ENCODE measurements around the gene DAZAP1. TPM values are rescaled to one million over a fixed set of nuclear protein-coding genes. Genes with fewer than 3 reads are reported as not detected.
"Not testable (repeated sequence)": the region's sequence is repeated elsewhere in the genome, so short reads cannot be mapped to it uniquely, and the experiment has no call there.

DAZAP1 gene
- total RNA-seq, 2 experiments from 2014 or later, result 287 to 297 TPM

DNA sequence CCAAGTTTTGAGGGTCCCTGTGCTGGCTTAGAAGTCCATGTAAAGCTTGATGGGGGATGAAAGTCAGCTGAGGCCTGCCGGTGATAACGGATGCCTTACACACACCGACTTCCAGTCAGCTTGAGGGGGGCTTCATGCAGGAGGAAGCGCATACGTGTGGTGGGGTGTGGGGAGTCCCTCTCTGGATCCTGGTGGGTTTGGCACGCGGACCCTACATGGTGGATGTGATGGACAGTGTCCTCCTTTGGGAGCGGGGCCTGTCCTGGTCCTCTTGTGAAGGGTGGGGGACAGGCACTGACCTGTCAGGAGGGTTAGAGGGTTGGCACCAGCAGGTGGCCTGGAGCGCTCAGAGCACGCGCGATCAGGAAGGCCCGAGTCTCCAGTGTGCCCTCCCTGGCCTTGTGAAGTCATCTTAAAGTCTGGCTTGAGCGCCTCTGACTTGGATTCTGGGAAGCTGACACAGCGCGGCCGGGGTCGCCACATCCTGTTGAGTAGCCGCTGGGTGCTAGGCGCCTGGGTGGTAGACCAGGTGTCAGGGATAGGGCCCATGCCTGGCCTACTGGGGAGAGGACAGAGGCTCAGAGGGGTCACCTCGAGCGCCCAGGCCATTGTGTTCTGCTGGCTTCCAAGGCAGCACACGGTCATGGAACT, 2.9 kb downstream of the DAZAP1 start:
- Mint-ChIP-seq H3K27ac (peak overlapping the region; percentile 95), H3K9me3 (no peaks in the 10 kb centered on the region), H3K36me3 (peaks cover 43% of the 10 kb centered on the region), H3K27me3 (no peaks in the 10 kb centered on the region), H3K4me3 (peak overlapping the region; percentile 96), H3K4me1 (peaks cover 57% of the 10 kb centered on the region)
- DNase-seq, result peak; percentile 52

DNA sequence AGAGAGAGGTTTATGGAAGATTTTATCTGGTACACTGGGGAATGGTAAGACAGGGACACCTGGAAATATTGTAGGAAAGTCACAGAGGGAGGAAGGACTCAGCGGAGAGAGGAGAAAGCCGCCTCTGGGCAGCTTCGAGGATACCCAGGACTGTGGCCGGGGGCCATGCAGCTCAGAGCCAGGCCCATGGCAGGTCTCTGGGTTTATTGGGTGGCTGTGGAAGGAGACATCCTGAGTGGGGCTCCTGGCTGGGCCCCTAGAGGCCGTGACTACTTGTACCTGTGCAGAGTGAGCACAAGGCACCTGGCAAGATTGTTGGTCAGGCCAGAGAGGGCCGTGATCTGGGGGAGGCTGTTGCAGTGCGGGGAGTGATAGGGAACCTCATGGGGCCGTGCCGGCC, 3.4 kb downstream of the DAZAP1 start:
- Mint-ChIP-seq H3K27ac (peak overlapping the region; percentile 95), H3K36me3 (peaks cover 47% of the 10 kb centered on the region), H3K27me3 (no peaks in the 10 kb centered on the region), H3K4me1 (peaks cover 61% of the 10 kb centered on the region), H3K4me3 (peak overlapping the region; percentile 96), H3K9me3 (no peaks in the 10 kb centered on the region)
- no peak for DNase-seq

DNA sequence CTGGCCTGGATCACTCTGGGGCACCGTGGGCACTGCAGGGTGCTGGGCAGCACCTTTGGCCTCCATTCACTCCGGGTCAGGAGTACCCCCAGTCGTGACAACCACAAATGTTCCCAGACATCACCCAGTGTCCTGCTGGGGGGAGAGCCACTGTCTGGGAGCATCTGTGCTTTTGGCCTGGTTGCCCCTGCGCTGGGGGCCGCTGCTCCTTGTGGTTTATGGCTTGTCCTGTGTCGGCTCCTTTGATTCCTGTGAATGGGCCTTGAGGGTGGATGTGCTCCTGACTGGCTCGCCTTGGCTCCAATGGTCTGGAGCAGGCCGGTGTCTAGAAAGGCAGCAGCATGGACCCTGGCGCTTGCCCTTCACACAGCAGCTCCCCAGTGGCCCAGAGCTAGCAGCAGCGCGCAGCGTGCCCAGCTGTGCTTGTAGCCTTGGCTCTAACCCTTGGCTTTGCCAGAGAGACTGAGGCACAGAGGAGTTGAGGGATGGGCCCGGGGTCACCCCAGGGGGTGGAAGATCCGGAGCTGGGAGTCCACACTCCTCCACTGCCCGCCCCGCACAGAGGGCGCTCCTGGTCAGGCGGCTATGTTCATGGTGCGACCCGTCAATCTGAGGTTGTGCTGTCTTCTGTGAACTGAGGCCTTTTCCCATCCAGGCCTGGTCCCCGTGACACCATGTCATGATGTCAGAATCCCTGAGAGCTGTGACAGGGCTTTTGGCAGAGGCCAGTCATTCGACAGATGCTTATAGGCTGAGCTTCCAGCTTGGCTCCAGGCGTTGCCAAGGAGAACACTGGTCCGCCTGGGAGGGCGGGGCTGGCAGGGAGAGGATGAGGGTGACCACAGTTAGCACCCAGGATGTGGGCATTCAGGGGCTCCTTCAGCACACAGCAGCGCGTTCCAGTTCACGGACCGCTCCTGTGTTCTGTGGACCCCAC, 4.1 kb downstream of the DAZAP1 start:
- no peaks in the 10 kb centered on the region for H3K27me3 Mint-ChIP-seq
- H3K4me1 Mint-ChIP-seq, result peaks cover 65% of the 10 kb centered on the region
- no peak overlapping the region for H3K4me3 Mint-ChIP-seq
- H3K9me3 Mint-ChIP-seq, result no peaks in the 10 kb centered on the region
- H3K27ac Mint-ChIP-seq, result peak overlapping the region; percentile 95
- peak; percentile 39 for DNase-seq
- peaks cover 47% of the 10 kb centered on the region for H3K36me3 Mint-ChIP-seq

DNA sequence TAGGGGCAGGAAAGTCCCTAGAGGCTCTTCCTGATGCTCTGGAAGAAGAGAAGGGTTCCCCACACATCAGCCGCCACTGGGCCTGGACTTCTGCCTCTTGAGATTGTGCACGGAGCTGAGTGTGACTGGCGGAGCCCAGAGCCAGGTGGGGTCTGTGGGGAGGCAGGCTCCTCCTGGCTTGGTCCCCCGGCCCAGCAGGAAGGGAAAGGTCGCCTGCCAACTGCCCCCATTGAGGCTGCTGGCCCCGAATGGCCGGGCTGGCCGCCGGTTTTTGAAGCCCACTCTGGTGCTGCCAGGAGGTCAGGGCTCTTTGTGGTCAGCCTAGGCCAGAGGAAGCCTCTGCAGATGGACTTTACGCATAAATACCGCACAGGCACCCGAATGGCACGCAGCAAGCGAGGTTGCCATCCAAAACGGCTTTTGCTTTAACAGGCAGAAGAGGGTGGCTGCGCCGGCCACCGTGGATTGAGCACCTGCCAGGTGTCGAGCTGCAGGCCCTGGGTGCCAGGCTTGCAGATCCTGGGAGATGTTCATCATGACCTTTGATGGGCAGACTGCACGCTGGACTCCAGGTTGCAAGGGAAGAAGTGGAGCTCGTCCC, 5.0 kb downstream of the DAZAP1 start:
- no peak for DNase-seq
- H3K36me3 Mint-ChIP-seq, result peaks cover 49% of the 10 kb centered on the region
- peaks cover 68% of the 10 kb centered on the region for H3K4me1 Mint-ChIP-seq
- no peak overlapping the region for H3K4me3 Mint-ChIP-seq
- peak overlapping the region; percentile 95 for H3K27ac Mint-ChIP-seq
- H3K9me3 Mint-ChIP-seq, result no peaks in the 10 kb centered on the region
- no peaks in the 10 kb centered on the region for H3K27me3 Mint-ChIP-seq

DNA sequence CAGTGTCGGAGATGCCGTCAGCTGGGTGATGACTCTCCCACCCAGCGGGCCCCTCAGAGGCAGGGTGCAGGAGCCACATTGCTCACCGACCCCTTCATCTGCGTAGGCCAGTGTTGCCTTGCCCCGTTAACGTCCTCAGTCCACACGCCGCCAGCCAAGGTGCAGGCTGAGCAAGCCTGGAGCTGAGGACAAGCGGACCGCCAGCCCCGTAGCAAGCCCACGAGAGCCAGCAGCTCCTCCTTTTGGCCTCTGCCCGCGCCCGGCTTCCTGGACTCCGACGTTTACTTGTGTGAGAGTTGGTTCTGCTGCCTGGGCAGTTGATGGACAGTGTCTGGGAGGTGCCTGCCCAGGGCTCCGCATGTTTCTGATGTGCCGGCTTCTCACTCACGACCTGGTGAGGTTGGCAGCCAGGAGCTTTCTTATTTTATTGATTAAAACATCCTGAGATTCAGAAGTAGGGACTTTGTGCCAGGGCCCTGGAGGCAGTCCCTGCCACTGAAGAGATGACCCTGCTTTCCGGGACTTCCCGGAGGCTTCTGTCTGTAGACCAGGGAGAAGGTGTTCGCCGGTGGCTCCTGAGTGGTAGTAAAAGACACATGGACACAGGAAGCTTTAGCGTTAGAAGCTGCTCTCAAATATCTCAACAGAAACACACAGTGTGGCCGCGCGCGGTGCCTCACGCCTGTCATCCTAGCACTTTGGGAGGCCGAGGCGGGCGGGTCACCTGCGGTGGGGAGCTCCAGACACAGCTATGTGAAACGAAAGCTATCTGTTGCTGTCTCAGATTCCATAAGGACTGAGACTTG, 5.8 kb downstream of the DAZAP1 start:
- peaks cover 71% of the 10 kb centered on the region for H3K4me1 Mint-ChIP-seq
- H3K4me3 Mint-ChIP-seq, result no peak overlapping the region
- peaks cover 53% of the 10 kb centered on the region for H3K36me3 Mint-ChIP-seq

DNA sequence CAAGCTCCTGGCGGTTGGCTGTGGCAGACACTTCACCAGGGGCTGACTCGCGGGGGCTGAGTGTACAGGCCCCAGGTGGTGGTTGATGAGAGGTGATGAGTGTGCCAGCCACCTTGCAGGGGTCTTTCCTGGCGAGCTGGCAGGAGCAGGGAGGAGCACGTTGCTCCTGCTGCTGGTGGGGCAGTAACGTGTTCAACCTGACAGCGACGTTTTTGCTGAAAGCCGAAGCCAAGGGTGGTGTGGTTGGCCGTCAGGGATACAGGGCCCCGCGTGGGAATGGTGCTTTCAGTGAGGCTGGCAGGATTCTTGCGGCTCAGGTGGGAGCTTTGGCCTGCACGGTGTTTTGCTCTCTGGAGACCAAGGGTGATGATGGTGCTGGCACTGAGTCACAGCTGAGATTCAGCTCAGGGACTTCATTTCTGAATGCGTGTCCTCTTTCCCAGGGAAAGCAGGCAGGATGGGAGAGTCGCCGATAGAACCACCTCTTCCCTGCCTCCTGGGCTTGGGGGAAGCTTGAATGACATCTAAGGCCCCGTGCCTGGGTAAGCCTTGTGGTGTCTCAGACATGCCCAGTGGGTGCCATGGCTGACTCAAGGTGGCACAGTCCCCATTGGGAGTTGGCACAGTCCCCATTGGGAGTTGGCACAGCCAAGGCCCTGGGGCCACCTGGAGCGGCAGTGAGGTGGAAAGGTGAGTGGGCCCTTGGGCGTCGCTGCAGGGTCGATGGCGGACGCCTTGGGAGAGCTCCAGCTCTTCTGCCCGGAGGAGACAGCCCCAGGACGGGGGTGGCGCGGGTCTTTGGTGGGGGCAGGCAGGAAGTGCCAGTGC, 8.8 kb downstream of the DAZAP1 start:
- Mint-ChIP-seq H3K36me3 (peaks cover 34% of the 10 kb centered on the region), H3K27me3 (no peaks in the 10 kb centered on the region), H3K9me3 (no peaks in the 10 kb centered on the region), H3K4me1 (peaks cover 48% of the 10 kb centered on the region), H3K4me3 (peak overlapping the region; percentile 43), H3K27ac (peak overlapping the region; percentile 27)
- DNase-seq, result no peak

More for the DNA sequence above, 5.8 kb downstream of the DAZAP1 start:
- H3K27me3 Mint-ChIP-seq, result no peaks in the 10 kb centered on the region
- H3K27ac Mint-ChIP-seq, result peak overlapping the region; percentile 69
- no peaks in the 10 kb centered on the region for H3K9me3 Mint-ChIP-seq
- DNase-seq, result no peak

DNA sequence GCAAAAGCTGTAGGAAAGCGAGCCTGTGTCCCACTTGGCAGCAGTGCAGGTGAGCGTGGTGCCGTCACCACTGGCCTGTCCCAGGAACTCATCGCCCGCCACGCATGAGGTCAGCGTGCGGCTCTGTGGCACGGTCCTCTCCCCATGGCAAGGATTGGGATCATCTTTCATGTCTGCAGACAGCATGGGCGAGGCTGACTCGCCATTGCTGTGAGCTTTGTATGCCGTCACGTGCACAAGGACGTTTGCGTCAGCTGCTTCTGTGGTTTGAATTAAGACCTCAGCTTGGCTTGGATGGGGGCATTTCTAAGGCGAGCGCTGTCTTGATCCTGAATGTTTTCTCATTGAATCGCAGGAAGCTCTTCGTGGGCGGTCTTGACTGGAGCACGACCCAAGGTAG, 9.8 kb downstream of the DAZAP1 start:
- H3K27ac Mint-ChIP-seq, result no peak overlapping the region
- no peak for DNase-seq
- no peaks in the 10 kb centered on the region for H3K27me3 Mint-ChIP-seq
- H3K36me3 Mint-ChIP-seq, result peaks cover 31% of the 10 kb centered on the region
- peaks cover 38% of the 10 kb centered on the region for H3K4me1 Mint-ChIP-seq
- no peak overlapping the region for H3K4me3 Mint-ChIP-seq
- H3K9me3 Mint-ChIP-seq, result no peaks in the 10 kb centered on the region

DNA sequence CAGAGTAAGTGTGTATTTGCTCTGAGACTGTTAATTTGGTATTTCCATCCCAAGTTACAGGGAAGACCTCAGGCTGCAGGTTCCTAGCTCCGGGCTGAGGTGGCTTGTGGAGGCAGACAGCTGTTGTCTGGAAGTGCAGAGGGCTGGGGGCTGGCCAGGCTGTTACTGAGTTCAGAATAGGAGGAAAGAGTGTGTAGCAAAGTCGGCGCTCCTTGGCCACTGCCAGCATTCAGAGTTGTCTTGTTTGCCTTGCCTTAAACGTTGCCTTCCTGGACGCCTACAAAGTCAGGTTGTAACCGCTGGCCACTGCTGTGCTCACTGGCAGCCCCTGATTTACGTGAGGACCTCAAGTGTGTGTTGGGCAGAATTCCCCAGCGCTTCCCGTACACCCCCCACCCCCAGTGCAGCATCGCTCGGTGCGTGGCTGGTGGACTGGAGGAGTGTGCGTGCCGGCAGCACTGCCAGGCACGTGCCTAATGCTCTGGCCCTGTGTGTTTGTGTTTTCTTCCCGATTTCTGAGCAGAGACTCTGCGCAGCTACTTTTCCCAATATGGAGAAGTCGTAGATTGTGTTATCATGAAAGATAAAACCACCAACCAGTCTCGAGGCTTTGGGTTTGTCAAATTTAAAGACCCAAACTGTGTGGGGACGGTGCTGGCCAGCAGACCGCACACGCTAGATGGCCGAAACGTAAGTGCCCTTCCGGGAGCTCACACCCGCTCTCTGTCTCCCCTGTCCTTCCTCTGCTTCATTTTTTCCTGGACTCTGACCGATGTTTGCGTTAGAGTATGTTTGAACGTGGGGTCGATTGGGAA, 10.5 kb downstream of the DAZAP1 start:
- H3K9me3 Mint-ChIP-seq, result no peaks in the 10 kb centered on the region
- H3K27me3 Mint-ChIP-seq, result no peaks in the 10 kb centered on the region
- peak overlapping the region; percentile 19 for H3K27ac Mint-ChIP-seq
- no peak overlapping the region for H3K4me3 Mint-ChIP-seq
- peaks cover 34% of the 10 kb centered on the region for H3K4me1 Mint-ChIP-seq
- peaks cover 30% of the 10 kb centered on the region for H3K36me3 Mint-ChIP-seq
- no peak for DNase-seq

DNA sequence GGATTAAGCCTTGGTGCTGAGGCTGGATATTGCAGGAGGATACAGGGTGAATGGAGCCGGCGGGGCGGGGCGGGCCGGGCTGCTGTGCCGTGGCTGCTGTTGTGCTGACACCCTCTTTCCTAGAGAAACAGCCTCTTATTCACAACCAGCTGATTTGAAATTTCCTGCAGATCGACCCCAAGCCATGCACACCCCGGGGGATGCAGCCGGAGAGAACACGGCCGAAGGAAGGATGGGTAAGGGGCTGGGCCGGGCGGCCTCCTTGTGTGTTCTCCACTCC, 11.1 kb downstream of the DAZAP1 start:
- no peak overlapping the region for H3K4me3 Mint-ChIP-seq
- H3K4me1 Mint-ChIP-seq, result peaks cover 29% of the 10 kb centered on the region
- no peaks in the 10 kb centered on the region for H3K9me3 Mint-ChIP-seq
- no peak for DNase-seq
- H3K27ac Mint-ChIP-seq, result no peak overlapping the region
- no peaks in the 10 kb centered on the region for H3K27me3 Mint-ChIP-seq
- peaks cover 31% of the 10 kb centered on the region for H3K36me3 Mint-ChIP-seq

DNA sequence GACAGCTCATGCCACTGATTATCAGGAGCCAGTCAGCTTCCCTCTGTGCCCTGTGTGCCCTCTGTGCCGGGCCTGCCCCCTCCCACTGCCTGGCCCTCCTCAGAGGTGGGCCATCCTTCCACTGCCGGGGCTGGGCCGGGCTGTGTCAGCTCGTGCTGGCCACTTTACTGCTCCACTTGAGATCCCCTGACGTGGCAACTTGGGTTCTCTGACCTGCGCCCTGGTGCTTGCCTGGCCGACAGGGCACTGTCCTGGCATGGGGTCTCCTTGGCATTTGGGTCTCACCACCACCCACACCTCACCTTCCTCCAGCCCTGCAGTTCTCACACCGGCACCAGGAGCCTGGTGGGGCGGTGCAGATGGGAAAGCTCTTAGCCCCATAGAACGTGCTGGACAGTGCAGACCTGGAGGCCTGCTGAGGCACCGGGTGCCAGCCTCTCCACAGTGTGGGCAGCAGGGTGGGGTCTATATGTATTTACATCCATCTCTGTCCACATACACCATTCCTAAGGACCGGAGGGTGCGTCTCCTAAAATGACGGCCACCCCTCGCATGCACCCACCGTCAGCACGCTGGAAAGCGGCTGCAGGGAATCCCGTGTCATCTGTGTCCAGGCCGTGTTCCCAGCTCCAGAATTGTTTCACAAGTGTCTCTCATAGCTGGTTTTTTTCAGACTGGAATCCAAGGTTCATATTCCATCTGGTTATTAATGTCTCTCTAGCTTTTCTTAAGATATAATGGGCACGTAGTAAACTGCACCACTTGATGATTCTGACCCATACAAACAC, 11.8 kb downstream of the DAZAP1 start:
- no peak overlapping the region for H3K4me3 Mint-ChIP-seq

DNA sequence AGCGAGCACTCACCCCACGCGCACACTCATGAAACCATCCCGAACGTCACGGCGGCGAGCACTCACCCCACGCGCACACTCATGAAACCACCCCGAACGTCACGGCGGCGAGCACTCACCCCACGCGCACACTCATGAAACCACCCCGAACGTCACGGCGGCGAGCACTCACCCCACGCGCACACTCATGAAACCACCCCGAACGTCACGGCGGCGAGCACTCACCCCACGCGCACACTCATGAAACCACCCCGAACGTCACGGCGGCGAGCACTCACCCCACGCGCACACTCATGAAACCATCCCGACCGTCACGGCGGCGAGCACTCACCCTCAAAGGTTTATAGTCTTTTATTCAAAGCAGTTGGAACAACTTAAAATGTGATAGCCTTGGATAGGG, 12.7 kb downstream of the DAZAP1 start:
- DNase-seq, H3K27ac Mint-ChIP-seq, H3K9me3 Mint-ChIP-seq: not testable (repeated sequence)

More for the DNA sequence above, 11.8 kb downstream of the DAZAP1 start:
- no peaks in the 10 kb centered on the region for H3K27me3 Mint-ChIP-seq
- H3K9me3 Mint-ChIP-seq, result no peaks in the 10 kb centered on the region
- DNase-seq, result no peak
- H3K4me1 Mint-ChIP-seq, result peaks cover 26% of the 10 kb centered on the region
- H3K36me3 Mint-ChIP-seq, result peaks cover 29% of the 10 kb centered on the region
- H3K27ac Mint-ChIP-seq, result no peak overlapping the region

DNA sequence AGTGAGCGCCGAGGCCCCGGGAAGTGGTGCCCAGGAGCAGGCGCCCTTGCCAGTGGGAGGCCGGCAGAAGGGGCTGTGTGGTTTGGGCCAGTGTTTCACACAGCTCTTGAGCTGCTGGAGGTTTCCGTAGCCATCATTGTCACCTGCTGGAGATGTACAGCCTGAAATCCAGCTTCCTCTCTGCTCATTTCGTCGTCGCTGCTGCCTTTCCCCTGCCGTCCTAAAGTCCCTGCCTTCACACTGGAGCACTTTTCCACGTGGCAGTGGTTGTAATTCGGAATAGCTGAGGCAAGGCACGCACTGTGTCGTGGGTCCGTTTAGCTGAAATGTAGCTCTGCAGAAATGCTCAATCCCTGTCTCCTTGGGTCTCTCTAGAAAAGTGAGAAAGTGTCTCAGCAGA, 13.2 kb downstream of the DAZAP1 start:
- Mint-ChIP-seq H3K4me1 (peaks cover 18% of the 10 kb centered on the region), H3K27me3 (no peaks in the 10 kb centered on the region), H3K36me3 (peaks cover 28% of the 10 kb centered on the region), H3K4me3 (no peak overlapping the region), H3K9me3 (no peaks in the 10 kb centered on the region), H3K27ac (no peak overlapping the region)
- DNase-seq, result no peak

More for the DNA sequence above, 12.7 kb downstream of the DAZAP1 start:
- Mint-ChIP-seq H3K4me1 (peaks cover 22% of the 10 kb centered on the region), H3K36me3 (peaks cover 31% of the 10 kb centered on the region)
- not testable (repeated sequence) for H3K27me3 Mint-ChIP-seq, H3K4me3 Mint-ChIP-seq
